Activated naive CD8-positive, alpha-beta T cell treated with anti-CD3 and anti-CD28 coated beads, Interleukin-2, amount 50 U/mL, for 16 hours (primary cell): Measurements from ENCODE around the gene PCDHB12.
"Not testable (repeated sequence)": the region's sequence is repeated elsewhere in the genome, so short reads cannot be mapped to it uniquely, and the experiment has no call there.

ENCODE experiments used
- DNase-seq: peaks from one replicate; pipeline ENCODE4 v3.0.0-alpha.2; 2020; ENCODE audit warnings: low read depth, low spot score

Gene PCDHB12

GRCh38 chr5:141208478-141208877 lies at the start of gene PCDHB12:
Gene PCDHB12 (plus strand): TSS chr5:141208719. CDS start chr5:141208908, 189 bp downstream.
- no peak for DNase-seq

DNA sequence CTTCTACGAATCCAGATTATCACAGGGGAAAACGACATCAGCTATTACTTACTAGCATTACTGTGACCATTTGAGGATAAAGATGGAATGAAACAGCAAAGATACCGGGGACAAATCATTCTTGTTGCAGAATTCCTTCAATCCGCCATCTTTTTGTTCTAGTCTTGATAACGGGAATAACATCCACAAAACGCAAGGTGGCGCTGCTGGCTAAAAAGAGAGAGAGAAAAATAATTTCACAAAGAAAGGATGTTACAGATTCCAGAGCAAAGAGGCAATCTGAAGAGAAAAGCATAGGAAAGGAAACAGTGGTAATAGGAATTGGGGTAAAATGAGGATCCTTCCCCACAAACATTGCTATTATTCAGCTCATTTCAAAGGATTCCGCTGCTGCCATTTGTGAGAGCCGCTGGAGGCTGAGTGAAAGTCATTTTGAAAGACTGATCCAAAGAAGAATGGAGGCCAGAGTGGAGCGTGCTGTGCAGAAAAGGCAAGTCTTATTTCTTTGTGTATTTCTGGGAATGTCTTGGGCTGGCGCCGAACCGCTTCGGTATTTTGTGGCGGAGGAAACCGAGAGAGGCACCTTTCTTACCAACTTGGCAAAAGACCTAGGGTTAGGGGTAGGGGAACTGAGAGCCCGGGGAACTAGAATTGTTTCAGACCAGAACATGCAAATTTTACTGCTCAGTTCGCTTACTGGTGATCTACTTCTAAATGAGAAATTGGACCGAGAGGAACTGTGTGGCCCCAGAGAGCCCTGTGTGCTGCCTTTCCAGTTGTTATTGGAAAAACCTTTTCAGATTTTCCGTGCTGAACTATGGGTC lies 35.9 kb upstream of the PCDHB12 start, which contains the start of gene PCDHB7:
Gene PCDHB7, plus strand, starts transcription at position 264 of the 824 bp plus-strand sequence. Its CDS starts 192 bp downstream, at position 456.
- no peak for DNase-seq

DNA sequence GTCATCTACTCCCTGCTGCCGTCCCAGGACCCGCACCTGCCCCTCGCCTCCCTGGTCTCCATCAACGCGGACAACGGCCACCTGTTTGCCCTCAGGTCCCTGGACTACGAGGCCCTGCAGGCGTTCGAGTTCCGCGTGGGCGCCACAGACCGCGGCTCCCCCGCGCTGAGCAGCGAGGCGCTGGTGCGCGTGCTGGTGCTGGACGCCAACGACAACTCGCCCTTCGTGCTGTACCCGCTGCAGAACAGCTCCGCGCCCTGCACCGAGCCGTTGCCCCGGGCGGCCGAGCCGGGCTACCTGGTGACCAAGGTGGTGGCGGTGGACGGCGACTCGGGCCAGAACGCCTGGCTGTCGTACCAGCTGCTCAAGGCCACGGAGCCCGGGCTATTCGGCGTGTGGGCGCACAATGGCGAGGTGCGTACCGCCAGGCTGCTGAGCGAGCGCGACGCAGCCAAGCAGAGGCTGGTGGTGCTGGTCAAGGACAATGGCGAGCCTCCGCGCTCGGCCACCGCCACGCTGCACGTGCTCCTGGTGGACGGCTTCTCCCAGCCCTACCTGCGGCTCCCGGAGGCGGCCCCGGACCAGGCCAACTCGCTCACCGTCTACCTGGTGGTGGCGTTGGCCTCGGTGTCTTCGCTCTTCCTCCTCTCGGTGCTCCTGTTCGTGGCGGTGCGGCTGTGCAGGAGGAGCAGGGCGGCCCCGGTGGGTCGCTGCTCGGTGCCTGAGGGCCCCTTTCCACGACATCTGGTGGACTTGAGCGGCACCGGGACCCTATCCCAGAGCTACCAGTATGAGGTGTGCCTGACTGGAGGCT lies 34.0 kb upstream of the PCDHB12 start:
- not testable (repeated sequence) for DNase-seq

DNA sequence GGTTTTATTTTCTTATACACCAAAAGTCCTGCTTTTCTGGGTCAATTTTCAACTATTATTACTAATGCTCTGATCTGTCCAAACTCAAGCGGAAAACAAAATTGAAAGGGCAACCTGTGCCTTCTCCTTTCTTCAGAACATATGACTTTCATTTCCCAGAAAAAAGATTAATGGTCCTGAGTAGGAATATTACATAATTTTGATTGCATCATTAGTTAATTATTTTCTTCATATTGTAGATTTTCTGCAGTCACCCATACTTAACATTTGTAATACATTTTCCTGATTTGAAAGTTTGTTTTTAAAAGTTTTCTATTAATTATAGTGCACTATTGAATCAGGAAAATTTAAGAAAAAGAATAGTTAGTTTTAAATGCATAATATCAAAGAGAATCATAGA lies 32.6 kb upstream of the PCDHB12 start:
- DNase-seq = no peak

GRCh38 chr5:141177577-141178191 lies 30.8 kb upstream of the PCDHB12 start, which contains the start of gene PCDHB8:
Gene PCDHB8 (plus strand): TSS chr5:141177790. CDS start chr5:141178035, 245 bp downstream.
- DNase-seq = not testable (repeated sequence)

DNA sequence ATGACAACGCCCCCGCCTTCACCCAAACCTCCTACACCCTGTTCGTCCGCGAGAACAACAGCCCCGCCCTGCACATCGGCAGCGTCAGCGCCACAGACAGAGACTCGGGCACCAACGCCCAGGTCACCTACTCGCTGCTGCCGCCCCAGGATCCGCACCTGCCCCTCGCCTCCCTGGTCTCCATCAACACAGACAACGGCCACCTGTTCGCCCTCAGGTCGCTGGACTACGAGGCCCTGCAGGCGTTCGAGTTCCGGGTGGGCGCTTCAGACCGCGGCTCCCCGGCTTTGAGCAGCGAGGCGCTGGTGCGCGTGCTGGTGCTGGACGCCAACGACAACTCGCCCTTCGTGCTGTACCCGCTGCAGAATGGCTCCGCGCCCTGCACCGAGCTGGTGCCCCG lies 29.1 kb upstream of the PCDHB12 start:
- not testable (repeated sequence) for DNase-seq

GRCh38 chr5:141179876-141180275 lies 28.6 kb upstream of the PCDHB12 start:
- not testable (repeated sequence) for DNase-seq

- no peak for DNase-seq
Measured at GRCh38 chr5:141180313-141180712, 28.2 kb upstream of the PCDHB12 start.

GRCh38 chr5:141182248-141182647 lies 26.3 kb upstream of the PCDHB12 start, which contains the start of gene PCDHB16:
Gene PCDHB16 (plus strand): TSS chr5:141182387. CDS start chr5:141182560, 173 bp downstream.
- no peak for DNase-seq

GRCh38 chr5:141184117-141184855 lies 24.2 kb upstream of the PCDHB12 start:
- DNase-seq = not testable (repeated sequence)

DNA sequence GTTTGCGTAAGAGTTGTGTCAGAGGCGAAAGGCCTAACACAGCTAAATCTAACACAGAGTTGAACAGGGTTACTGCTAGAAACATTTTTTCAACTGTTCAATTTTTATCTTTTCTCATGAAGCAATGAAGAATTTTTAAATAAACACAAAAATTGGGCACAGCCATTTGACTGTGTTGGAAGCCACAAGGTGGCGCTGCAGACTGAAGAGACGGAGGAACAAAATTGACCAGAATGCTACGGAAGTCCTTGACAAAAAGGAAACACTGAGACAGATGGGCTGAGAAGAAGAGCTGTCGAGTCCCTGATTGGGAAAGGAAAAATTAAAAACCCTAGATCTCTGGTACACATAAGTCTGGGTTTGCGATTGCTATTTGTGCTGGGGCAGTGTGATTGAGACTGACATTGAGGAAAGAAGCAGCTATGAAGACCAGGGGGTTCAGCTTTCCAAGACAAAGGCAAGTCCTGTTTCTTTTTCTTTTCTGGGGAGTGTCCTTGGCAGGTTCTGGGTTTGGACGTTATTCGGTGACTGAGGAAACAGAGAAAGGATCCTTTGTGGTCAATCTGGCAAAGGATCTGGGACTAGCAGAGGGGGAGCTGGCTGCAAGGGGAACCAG lies 21.5 kb upstream of the PCDHB12 start, which contains the start of gene PCDHB9:
Gene PCDHB9, plus strand, starts transcription at position 265 of the 616 bp plus-strand sequence. Its CDS starts 158 bp downstream, at position 423.
- no peak for DNase-seq

GRCh38 chr5:141188682-141189081 lies 19.8 kb upstream of the PCDHB12 start:
- not testable (repeated sequence) for DNase-seq

GRCh38 chr5:141189131-141189530 lies 19.4 kb upstream of the PCDHB12 start:
- not testable (repeated sequence) for DNase-seq

DNA sequence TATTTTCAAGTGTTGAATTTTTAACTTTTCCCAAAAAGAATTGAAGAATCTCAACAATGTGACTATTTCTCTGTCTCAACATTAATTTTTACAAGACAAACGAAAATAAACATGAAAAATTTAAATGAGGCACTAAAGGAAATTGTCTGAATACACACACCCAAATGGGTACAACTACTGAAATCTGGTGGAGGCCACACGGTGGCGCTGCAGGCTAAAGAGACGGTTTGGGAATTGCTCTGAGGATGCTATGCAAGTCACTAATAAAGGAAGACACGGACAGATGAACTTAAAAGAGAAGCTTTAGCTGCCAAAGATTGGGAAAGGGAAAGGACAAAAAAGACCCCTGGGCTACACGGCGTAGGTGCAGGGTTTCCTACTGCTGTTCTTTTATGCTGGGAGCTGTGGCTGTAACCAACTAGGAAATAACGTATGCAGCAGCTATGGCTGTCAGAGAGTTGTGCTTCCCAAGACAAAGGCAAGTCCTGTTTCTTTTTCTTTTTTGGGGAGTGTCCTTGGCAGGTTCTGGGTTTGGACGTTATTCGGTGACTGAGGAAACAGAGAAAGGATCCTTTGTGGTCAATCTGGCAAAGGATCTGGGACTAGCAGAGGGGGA lies 16.3 kb upstream of the PCDHB12 start, which contains the start of gene PCDHB10:
Gene PCDHB10, plus strand, starts transcription at position 244 of the 616 bp plus-strand sequence. Its CDS starts 200 bp downstream, at position 444.
- DNase-seq = no peak

DNA sequence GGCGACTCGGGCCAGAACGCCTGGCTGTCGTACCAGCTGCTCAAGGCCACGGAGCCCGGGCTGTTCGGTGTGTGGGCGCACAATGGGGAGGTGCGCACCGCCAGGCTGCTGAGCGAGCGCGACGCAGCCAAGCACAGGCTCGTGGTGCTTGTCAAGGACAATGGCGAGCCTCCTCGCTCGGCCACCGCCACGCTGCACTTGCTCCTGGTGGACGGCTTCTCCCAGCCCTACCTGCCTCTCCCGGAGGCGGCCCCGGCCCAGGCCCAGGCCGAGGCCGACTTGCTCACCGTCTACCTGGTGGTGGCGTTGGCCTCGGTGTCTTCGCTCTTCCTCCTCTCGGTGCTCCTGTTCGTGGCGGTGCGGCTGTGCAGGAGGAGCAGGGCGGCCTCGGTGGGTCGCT lies 14.2 kb upstream of the PCDHB12 start:
- not testable (repeated sequence) for DNase-seq

- DNase-seq = no peak
Measured at GRCh38 chr5:141196363-141196762, 12.2 kb upstream of the PCDHB12 start.

- no peak for DNase-seq
Measured at GRCh38 chr5:141199359-141200235, 8.9 kb upstream of the PCDHB12 start, which contains the start of gene PCDHB11. Gene PCDHB11 (plus strand): TSS chr5:141199627. CDS start chr5:141199775, 148 bp downstream.

GRCh38 chr5:141201126-141201525 lies 7.4 kb upstream of the PCDHB12 start:
- DNase-seq = not testable (repeated sequence)

DNA sequence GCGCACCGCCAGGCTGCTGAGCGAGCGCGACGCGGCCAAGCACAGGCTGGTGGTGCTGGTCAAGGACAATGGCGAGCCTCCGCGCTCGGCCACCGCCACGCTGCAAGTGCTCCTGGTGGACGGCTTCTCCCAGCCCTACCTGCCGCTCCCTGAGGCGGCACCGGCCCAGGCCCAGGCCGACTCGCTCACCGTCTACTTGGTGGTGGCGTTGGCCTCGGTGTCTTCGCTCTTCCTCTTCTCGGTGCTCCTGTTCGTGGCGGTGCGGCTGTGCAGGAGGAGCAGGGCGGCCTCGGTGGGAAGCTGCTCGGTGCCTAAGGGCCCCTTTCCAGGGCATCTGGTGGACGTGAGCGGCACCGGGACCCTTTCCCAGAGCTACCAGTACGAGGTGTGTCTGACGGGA lies 6.9 kb upstream of the PCDHB12 start:
- DNase-seq = not testable (repeated sequence)
